ENCODE measurements around the gene B3GNT5.

Gene B3GNT5

GRCh38 chr3:183266454-183266853 is 13.4 kb downstream of the B3GNT5 start:
- DNase-seq, result no peak

GRCh38 chr3:183267140-183267539 is 14.1 kb downstream of the B3GNT5 start:
- no peak for DNase-seq

GRCh38 chr3:183268366-183268765 is 15.3 kb downstream of the B3GNT5 start:
- no peak for DNase-seq

- no peak for DNase-seq
These were observed 16.3 kb downstream of the B3GNT5 start for GRCh38 chr3:183269345-183269744.

- no peak for DNase-seq
These were observed 17.3 kb downstream of the B3GNT5 start for GRCh38 chr3:183270344-183270743.

- no peak for DNase-seq
These were observed 19.1 kb downstream of the B3GNT5 start for GRCh38 chr3:183272142-183272541.

GRCh38 chr3:183272791-183273190 is 19.7 kb downstream of the B3GNT5 start:
- DNase-seq, result no peak

GRCh38 chr3:183274609-183275008 is 21.6 kb downstream of the B3GNT5 start:
- DNase-seq, result no peak

- DNase-seq, result no peak
These were observed 22.4 kb downstream of the B3GNT5 start for GRCh38 chr3:183275418-183275817.

GRCh38 chr3:183275937-183276336 is 22.9 kb downstream of the B3GNT5 start:
- DNase-seq, result no peak

GRCh38 chr3:183277260-183277659 is 24.2 kb downstream of the B3GNT5 start:
- DNase-seq, result no peak

GRCh38 chr3:183278479-183279088 is 25.5 kb downstream of the B3GNT5 start:
- no peak for DNase-seq

- no peak for DNase-seq
These were observed 26.3 kb downstream of the B3GNT5 start for GRCh38 chr3:183279371-183279770.

- no peak for DNase-seq
These were observed 28.2 kb downstream of the B3GNT5 start for GRCh38 chr3:183281126-183281797.

- no peak for DNase-seq
These were observed 30.8 kb downstream of the B3GNT5 start for GRCh38 chr3:183283886-183284285.

GRCh38 chr3:183284570-183284969 is 31.5 kb downstream of the B3GNT5 start:
- DNase-seq, result no peak

- no peak for DNase-seq
These were observed 32.3 kb downstream of the B3GNT5 start for GRCh38 chr3:183285318-183285717.

- peak; percentile 84 to 98 for DNase-seq
These were observed 32.9 kb downstream of the B3GNT5 start for GRCh38 chr3:183285828-183286457.

- peak in 1 of 2 experiments; percentile 28 for DNase-seq
These were observed 34.4 kb downstream of the B3GNT5 start for GRCh38 chr3:183287301-183287971.

- no peak for DNase-seq
These were observed 35.1 kb downstream of the B3GNT5 start for GRCh38 chr3:183288117-183288516.

- no peak for DNase-seq
These were observed 37.2 kb downstream of the B3GNT5 start for GRCh38 chr3:183290216-183290615.

- no peak for DNase-seq
These were observed 38.5 kb downstream of the B3GNT5 start for GRCh38 chr3:183291497-183292031.

GRCh38 chr3:183293966-183294365 is 40.9 kb downstream of the B3GNT5 start:
- DNase-seq, result no peak
